ENCODE results near the gene HMGCS2.

GRCh38 chr1:119738100-119738720 lies 30.5 kb downstream of the HMGCS2 start:
- TF ChIP-seq ATF6 (CRISPR knock-in tag; IDR thresholded peaks at IDR 0.05) (no peak), POLR2AphosphoS5 (IDR thresholded peaks at IDR 0.05; ENCODE audit: control insufficient read depth, insufficient read depth, low read depth, low read length) (no peak), YY1 (IDR thresholded peaks at IDR 0.05; ENCODE audit: borderline replicate concordance in 1 of 3, control insufficient read depth in 1 of 3, extremely low read depth in 1 of 3, insufficient read depth in 3 of 3, insufficient read length in 1 of 3, insufficient replicate concordance in 2 of 3, low read depth in 1 of 3, low read length in 2 of 3) (no peak)
- TF ChIP-seq, protein P1, sequence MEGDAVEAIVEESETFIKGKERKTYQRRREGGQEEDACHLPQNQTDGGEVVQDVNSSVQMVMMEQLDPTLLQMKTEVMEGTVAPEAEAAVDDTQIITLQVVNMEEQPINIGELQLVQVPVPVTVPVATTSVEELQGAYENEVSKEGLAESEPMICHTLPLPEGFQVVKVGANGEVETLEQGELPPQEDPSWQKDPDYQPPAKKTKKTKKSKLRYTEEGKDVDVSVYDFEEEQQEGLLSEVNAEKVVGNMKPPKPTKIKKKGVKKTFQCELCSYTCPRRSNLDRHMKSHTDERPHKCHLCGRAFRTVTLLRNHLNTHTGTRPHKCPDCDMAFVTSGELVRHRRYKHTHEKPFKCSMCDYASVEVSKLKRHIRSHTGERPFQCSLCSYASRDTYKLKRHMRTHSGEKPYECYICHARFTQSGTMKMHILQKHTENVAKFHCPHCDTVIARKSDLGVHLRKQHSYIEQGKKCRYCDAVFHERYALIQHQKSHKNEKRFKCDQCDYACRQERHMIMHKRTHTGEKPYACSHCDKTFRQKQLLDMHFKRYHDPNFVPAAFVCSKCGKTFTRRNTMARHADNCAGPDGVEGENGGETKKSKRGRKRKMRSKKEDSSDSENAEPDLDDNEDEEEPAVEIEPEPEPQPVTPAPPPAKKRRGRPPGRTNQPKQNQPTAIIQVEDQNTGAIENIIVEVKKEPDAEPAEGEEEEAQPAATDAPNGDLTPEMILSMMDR (IDR thresholded peaks at IDR 0.05 in 2 of 3, conservative IDR thresholded peaks at IDR 0.05 in 1 of 3; ENCODE audit: insufficient read depth in 2 of 3, low read depth in 1 of 3, low read length in 3 of 3) = no peak

All from K562 (cell line).